OCI-LY1 (cell line): ENCODE measurements around the gene RAB11B.
A peak's percentile ranks its signal among the peaks of the same experiment; 100 is the strongest.
"Not testable (repeated sequence)": the region's sequence is repeated elsewhere in the genome, so short reads cannot be mapped to it uniquely, and the experiment has no call there.

Experiments used
- H2AFZ ChIP-seq: fragments of 200-600 bp; sonication (generic), shearing (Covaris generic); 2 replicates; pipeline ENCODE4 v1.6.0; 2014; ENCODE audit warnings: antibody characterized with exemption, mild to moderate bottlenecking, low read length
- H3F3A ChIP-seq: fragments of 200-600 bp; sonication (generic), shearing (Covaris generic); 2 replicates; pipeline ENCODE4 v1.6.0; 2014; ENCODE audit warnings: mild to moderate bottlenecking, antibody characterized with exemption, low read length, moderate library complexity; ENCODE audit not compliant: insufficient read depth
- H3K27ac ChIP-seq: fragments of 200-600 bp; sonication (generic); 2 replicates; pipeline ENCODE4 v1.5.1; 2014; ENCODE audit warnings: low read length, mixed run types, mild to moderate bottlenecking, low read depth; ENCODE audit not compliant: poor library complexity, severe bottlenecking
- H3K27me3 ChIP-seq: fragments of 200-600 bp; sonication (generic); 2 replicates; pipeline ENCODE4 v1.6.0; 2014; ENCODE audit warnings: antibody characterized with exemption, mild to moderate bottlenecking, low read length, moderate library complexity; ENCODE audit not compliant: insufficient read depth
- H3K36me3 ChIP-seq: fragments of 200-600 bp; sonication (generic); 2 replicates; pipeline ENCODE4 v1.6.1; 2014; ENCODE audit warnings: mild to moderate bottlenecking, antibody characterized with exemption, low read length, moderate library complexity, mixed read lengths; ENCODE audit not compliant: insufficient read depth
- H3K4me1 ChIP-seq: fragments of 200-600 bp; sonication (generic); 2 replicates; pipeline ENCODE4 v1.5.1; 2014; ENCODE audit warnings: mild to moderate bottlenecking, low read length, moderate library complexity; ENCODE audit not compliant: insufficient read depth, severe bottlenecking
- H3K4me2 ChIP-seq: fragments of 200-600 bp; sonication (generic), shearing (Covaris generic); 2 replicates; pipeline ENCODE4 v1.6.1; 2014; ENCODE audit warnings: low read length
- H3K4me3 ChIP-seq: fragments of 200-600 bp; sonication (generic); 2 replicates; pipeline ENCODE4 v1.5.1; 2014; ENCODE audit warnings: low read length, low read depth, mild to moderate bottlenecking, mixed read lengths; ENCODE audit not compliant: poor library complexity, severe bottlenecking
- H3K79me2 ChIP-seq: fragments of 200-600 bp; shearing (Covaris generic); 2 replicates; pipeline ENCODE4 v1.6.1; 2016; ENCODE audit warnings: mixed run types, low read length, mixed read lengths; ENCODE audit not compliant: insufficient read depth
- H3K9ac ChIP-seq: fragments of 200-600 bp; sonication (generic), shearing (Covaris generic); 2 replicates; pipeline ENCODE4 v1.6.1; 2014; ENCODE audit warnings: mild to moderate bottlenecking, low read length, mixed read lengths
- H3K9me2 ChIP-seq: fragments of 200-600 bp; sonication (generic), shearing (Covaris generic); 2 replicates; pipeline ENCODE4 v1.6.1; 2014; ENCODE audit warnings: low read depth, mild to moderate bottlenecking, low read length, mixed read lengths
- H3K9me3 ChIP-seq: fragments of 200-600 bp; shearing (Covaris generic); 2 replicates; pipeline ENCODE4 v1.6.1; 2014; ENCODE audit warnings: low read length, mixed read lengths
- H4K20me1 ChIP-seq: fragments of 200-600 bp; sonication (generic), shearing (Covaris generic); 2 replicates; pipeline ENCODE4 v1.6.0; 2016; ENCODE audit warnings: mild to moderate bottlenecking, low read length; ENCODE audit not compliant: insufficient read depth
- EZH2 ChIP-seq: fragments of 200-600 bp; sonication (generic), shearing (Covaris generic); IDR thresholded peaks from 2 replicates; pipeline ENCODE4 v1.8.0; 2017; ENCODE audit warnings: borderline replicate concordance, mixed run types, mild to moderate bottlenecking, antibody characterized with exemption, low read length, moderate library complexity, mixed read lengths
- TF ChIP-seq, protein P1 (sequence below): fragments of 200-600 bp; sonication (generic), shearing (Covaris generic); IDR thresholded peaks from 2 replicates; pipeline ENCODE4 v1.5.1; 2017; ENCODE audit warnings: mild to moderate bottlenecking, antibody characterized with exemption, low read length, moderate library complexity, mixed read lengths

Gene RAB11B

GRCh38 chr19:8342684-8343482 is 47.3 kb upstream of the RAB11B start, which contains the start of gene KANK3:
KANK3 (minus strand) TSS chr19:8343262; CDS start chr19:8337828, 5,434 bp downstream.
- no peaks in the 10 kb centered on the region for H3K79me2 ChIP-seq
- no peak within 1 kb of the TSS for H2AFZ ChIP-seq
- peak within 1 kb of the TSS; percentile 53 for H3K4me3 ChIP-seq
- H3K27me3 ChIP-seq, result 0 out of 2 replicates have a peak, but pooled peaks cover 7% of the 10 kb centered on the region
- H3K36me3 ChIP-seq, result no peaks in the 10 kb centered on the region
- no peaks in the 10 kb centered on the region for H3K9me3 ChIP-seq
- no peak within 1 kb of the TSS for H3K9ac ChIP-seq
- no peaks in the 10 kb centered on the region for H3F3A ChIP-seq
- H3K4me1 ChIP-seq, result peaks cover 5% of the 10 kb centered on the region
- peak within 1 kb of the TSS; percentile 70 for H3K4me2 ChIP-seq
- H3K9me2 ChIP-seq, result no peaks in the 10 kb centered on the region
- no peak within 1 kb of the TSS for H3K27ac ChIP-seq
- no peak for TF ChIP-seq EZH2
- TF ChIP-seq, protein P1, sequence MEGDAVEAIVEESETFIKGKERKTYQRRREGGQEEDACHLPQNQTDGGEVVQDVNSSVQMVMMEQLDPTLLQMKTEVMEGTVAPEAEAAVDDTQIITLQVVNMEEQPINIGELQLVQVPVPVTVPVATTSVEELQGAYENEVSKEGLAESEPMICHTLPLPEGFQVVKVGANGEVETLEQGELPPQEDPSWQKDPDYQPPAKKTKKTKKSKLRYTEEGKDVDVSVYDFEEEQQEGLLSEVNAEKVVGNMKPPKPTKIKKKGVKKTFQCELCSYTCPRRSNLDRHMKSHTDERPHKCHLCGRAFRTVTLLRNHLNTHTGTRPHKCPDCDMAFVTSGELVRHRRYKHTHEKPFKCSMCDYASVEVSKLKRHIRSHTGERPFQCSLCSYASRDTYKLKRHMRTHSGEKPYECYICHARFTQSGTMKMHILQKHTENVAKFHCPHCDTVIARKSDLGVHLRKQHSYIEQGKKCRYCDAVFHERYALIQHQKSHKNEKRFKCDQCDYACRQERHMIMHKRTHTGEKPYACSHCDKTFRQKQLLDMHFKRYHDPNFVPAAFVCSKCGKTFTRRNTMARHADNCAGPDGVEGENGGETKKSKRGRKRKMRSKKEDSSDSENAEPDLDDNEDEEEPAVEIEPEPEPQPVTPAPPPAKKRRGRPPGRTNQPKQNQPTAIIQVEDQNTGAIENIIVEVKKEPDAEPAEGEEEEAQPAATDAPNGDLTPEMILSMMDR, result no peak
- no peaks in the 10 kb centered on the region for H4K20me1 ChIP-seq

DNA sequence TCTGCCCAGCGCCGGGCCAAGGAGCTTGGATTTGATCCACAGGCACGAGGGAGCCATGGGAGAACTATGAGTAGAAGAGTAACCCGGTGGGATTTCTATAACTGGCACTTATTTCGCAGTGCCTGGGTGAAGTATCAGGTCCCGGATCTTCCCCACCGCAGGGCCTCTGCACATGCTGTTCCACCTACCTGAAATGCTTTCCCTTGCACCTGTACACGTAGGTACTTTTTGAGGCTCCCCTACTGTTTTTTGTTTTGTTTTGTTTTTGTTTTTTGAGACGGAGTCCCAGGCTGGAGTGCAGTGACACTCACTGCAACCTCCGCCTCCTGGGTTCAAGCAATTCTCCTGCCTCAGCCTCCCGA is 46.7 kb upstream of the RAB11B start:
- TF ChIP-seq, protein P1, result no peak
- TF ChIP-seq EZH2, result no peak
- Histone ChIP-seq H3K27ac (no peak overlapping the region), H3K4me1 (peaks cover 5% of the 10 kb centered on the region), H3K4me3 (peak overlapping the region; percentile 53), H3K4me2 (peak overlapping the region; percentile 70; the same call in 1 of the 2 replicates), H3K79me2 (no peaks in the 10 kb centered on the region), H2AFZ (no peak overlapping the region), H3F3A (no peaks in the 10 kb centered on the region), H4K20me1 (no peaks in the 10 kb centered on the region), H3K36me3 (no peaks in the 10 kb centered on the region), H3K9me3 (no peaks in the 10 kb centered on the region), H3K9ac (no peak overlapping the region), H3K9me2 (no peaks in the 10 kb centered on the region), H3K27me3 (0 out of 2 replicates have a peak, but pooled peaks cover 7% of the 10 kb centered on the region)

DNA sequence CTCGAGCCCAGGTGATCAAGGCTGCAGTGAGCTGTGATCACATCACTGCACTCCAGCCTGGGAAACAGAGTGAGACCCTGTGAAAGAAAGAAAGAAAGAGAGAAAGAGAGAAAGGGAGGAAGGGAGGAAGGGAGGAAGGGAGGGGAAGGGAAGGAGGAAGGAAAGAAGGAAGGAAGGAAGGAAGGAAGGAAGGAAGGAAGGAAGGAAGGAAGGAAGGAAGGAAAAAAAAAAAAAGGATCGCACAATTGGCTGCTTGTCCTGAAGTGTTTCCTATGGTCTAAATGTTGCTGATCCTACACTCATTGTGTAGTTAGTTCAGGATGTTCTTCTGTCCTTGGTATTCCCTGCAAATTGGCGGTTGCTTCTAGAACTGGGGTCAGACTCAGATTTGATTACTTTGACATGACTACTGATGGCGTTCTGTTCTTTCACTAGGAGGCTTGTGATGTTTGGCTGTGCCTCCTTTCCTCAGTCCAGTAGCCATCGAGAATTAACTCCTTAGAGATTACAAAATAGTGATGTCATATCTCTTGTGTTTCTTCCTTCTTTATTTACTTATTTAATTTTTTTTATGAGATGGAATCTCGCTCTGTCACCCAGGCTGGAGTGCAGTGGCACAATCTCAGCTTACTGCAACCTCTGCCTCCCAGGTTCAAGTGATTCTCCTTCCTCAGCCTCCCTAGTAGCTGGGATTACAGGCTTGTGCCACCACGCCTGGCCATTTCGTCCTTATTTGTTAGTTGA is 40.4 kb upstream of the RAB11B start:
- H3K27ac ChIP-seq, H3K9me3 ChIP-seq, H3K9ac ChIP-seq, H3K4me1 ChIP-seq, H3K4me3 ChIP-seq, H3K9me2 ChIP-seq, H3K4me2 ChIP-seq, H3K79me2 ChIP-seq, H3K36me3 ChIP-seq, H3F3A ChIP-seq, H3K27me3 ChIP-seq, H4K20me1 ChIP-seq, H2AFZ ChIP-seq: not testable (repeated sequence)
